Panc1 (cell line): ENCODE data around the gene TRAF4.

Experiments used
- CTCF ChIP-seq: fragments of 450-650 bp; IDR thresholded peaks from 2 replicates; pipeline ENCODE4 v1.5.1; 2017; ENCODE audit warnings: mild to moderate bottlenecking
- POLR2AphosphoS5 ChIP-seq: IDR thresholded peaks from 2 replicates; pipeline ENCODE4 v1.6.1; 2012; ENCODE audit warnings: mild to moderate bottlenecking, low read depth, low read length, moderate library complexity
- REST ChIP-seq, 2 experiments: IDR thresholded peaks; 2 replicates each; pipeline ENCODE4 v1.6.1; 2011 to 2012; ENCODE audit warnings: low read depth in 2 of 2, control low read depth in 1 of 2, low read length in 1 of 2, mild to moderate bottlenecking in 1 of 2, moderate library complexity in 1 of 2; ENCODE audit not compliant: insufficient read depth in 1 of 2
- TCF7L2 ChIP-seq: IDR thresholded peaks from 2 replicates; pipeline ENCODE4 v1.6.1; 2011; ENCODE audit warnings: mild to moderate bottlenecking, low read depth, low read length, inconsistent platforms

GRCh38 chr17:28745786-28746411, 2.1 kb downstream of the TRAF4 start:
- TF ChIP-seq CTCF, result no peak
- no peak for TF ChIP-seq TCF7L2
- no peak for TF ChIP-seq REST (IDR thresholded peaks at IDR 0.05; ENCODE audit: insufficient read depth in 1 of 2, low read depth in 2 of 2, low read length in 1 of 2)
- no peak for TF ChIP-seq POLR2AphosphoS5
